Small intestine (tissue), 7 donors: ENCODE data around the gene TMEM116. TPM values are rescaled to one million over a fixed set of nuclear protein-coding genes. Genes with fewer than 3 reads are reported as not detected.

Experiments
- DNase-seq, 2 donors: peaks; one replicate each; pipeline versions ENCODE4 v3.0.0 to v3.0.0-alpha.2; 2013
- FAIRE-seq: peaks from 2 replicates; lab custom pipeline; 2012; peaks lifted over from hg19 to GRCh38; lab: Jason Lieb, UNC
- H3K27ac ChIP-seq, 3 donors: one replicate each; pipeline ENCODE4 v1.5.1; 2013; ENCODE audit warnings: low read length in 2 of 3, mild to moderate bottlenecking in 2 of 3, control low read depth in 1 of 3, inconsistent platforms in 1 of 3, low read depth in 1 of 3, moderate library complexity in 1 of 3
- H3K27me3 ChIP-seq, 3 donors: one replicate each; pipeline ENCODE4 v1.6.1; 2013; ENCODE audit warnings: low read length in 3 of 3, inconsistent platforms in 1 of 3; ENCODE audit not compliant: control insufficient read depth in 3 of 3, insufficient read depth in 3 of 3
- H3K36me3 ChIP-seq, 3 donors: one replicate each; pipeline ENCODE4 v1.6.1; 2013; ENCODE audit warnings: low read length in 3 of 3, inconsistent platforms in 1 of 3, low read depth in 1 of 3, mild to moderate bottlenecking in 1 of 3, moderate library complexity in 1 of 3; ENCODE audit not compliant: control insufficient read depth in 3 of 3, insufficient read depth in 2 of 3
- H3K4me1 ChIP-seq, 3 donors: one replicate each; pipeline ENCODE4 v1.6.1; 2013; ENCODE audit warnings: low read length in 2 of 3, inconsistent platforms in 1 of 3, low read depth in 1 of 3, mild to moderate bottlenecking in 1 of 3, moderate library complexity in 1 of 3; ENCODE audit not compliant: control insufficient read depth in 3 of 3, insufficient read depth in 2 of 3
- H3K4me3 ChIP-seq, 3 donors: one replicate each; pipeline ENCODE4 v1.5.1; 2013; ENCODE audit warnings: low read length in 3 of 3, control low read depth in 1 of 3, inconsistent platforms in 1 of 3, low read depth in 1 of 3, mild to moderate bottlenecking in 1 of 3, moderate library complexity in 1 of 3
- H3K9me3 ChIP-seq, 2 donors: one replicate each; pipeline ENCODE4 v1.6.1; 2013; ENCODE audit warnings: low read depth in 1 of 2, low read length in 1 of 2; ENCODE audit not compliant: control insufficient read depth in 2 of 2, insufficient read depth in 1 of 2
- WGBS, 3 donors: extraction: QIAGEN DNeasy Blood & Tissue Kit; methylation state at CpG; one replicate each; pipeline ENCODE4 v1.1.7; 2013; 5-methylcytosine and 5-hydroxymethylcytosine counted together
- polyA plus RNA-seq, 4 donors: library from polyadenylated mRNA; stranded (reverse) in 3 of 4; unstranded in 1 of 4; fragments of 200-250 nt in 3 of 4; fragments of 120-200 nt in 1 of 4; gene quantifications; one replicate each; pipeline versions ENCODE4 v1.2.1 to v1.2.3, GENCODE V29; 2013
- donor health status: healthy with polysubstance abuse.
- donor health status: control.
- donor health status: control.
- donor health status: Bipolar disorder and iron deficiency.
- donor health status: healthy.

Gene TMEM116
- polyA plus RNA-seq, 4 donors = 6.7 to 19.3 (median 11.1) TPM

DNA sequence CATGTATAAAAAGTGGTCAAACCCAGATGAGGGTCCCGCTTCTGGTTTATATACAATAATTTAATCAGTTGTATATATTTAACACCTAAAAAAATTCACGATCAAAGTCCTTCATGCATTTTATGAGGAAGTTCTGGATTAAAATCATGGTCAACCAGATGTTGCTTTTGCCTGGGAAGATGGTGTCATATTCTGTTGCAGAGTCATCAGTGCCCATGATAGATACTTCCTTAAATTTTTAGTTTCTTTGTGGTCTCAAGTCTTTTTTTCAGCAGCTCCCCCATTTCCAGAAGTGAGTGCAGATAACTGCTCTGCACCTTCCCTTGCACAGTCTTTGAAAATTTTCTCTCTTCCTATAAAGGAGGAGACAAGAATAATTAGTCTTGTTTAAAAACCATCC, 16.3 kb upstream of the TMEM116 start:
- no peaks in the 10 kb centered on the region for H3K4me1 ChIP-seq
- no peak overlapping the region for H3K27ac ChIP-seq
- H3K27me3 ChIP-seq = no peaks in the 10 kb centered on the region
- no peaks in the 10 kb centered on the region for H3K9me3 ChIP-seq
- DNase-seq (no peak), FAIRE-seq (no peak)
- H3K36me3 ChIP-seq = peaks cover 14% of the 10 kb centered on the region in 3 donors
- WGBS, 3 donors = 86 to 96% (median 91%) methylated on average over 2 of the region's 2 CpGs
- H3K4me3 ChIP-seq = no peak overlapping the region

DNA sequence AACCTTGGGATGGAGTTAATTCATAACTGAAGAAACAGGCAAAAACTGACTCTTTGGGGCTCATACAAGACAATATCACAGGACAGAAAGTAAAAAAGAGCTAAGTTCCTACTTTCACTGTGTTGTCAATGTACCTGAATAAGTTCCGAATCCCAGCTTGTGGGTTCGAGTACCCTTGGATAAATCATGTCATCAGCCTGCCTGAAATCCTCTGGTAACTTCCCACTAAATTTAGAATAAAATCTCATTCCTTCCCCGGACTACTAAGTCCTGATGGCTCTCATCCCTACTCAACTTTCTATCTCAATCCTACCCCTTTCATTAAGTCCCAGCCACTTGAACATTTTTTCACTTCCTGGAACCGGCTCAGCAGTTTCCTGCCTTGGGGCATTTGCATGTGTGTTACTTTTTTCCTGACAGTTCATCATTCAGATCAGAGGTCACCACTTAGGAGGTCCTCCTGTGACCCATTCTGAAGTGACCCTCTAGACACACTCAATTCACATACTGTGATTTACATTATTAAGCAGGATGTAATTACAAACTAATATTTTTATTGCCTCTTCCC, 12.9 kb upstream of the TMEM116 start:
- Histone ChIP-seq H3K4me1 (no peaks in the 10 kb centered on the region), H3K9me3 (no peaks in the 10 kb centered on the region), H3K4me3 (no peak overlapping the region), H3K27ac (no peak overlapping the region), H3K27me3 (no peaks in the 10 kb centered on the region), H3K36me3 (peaks cover 21 to 24% (median 21%) of the 10 kb centered on the region in 3 donors)
- no peak for FAIRE-seq
- no peak for DNase-seq
- WGBS, 3 donors = 74 to 83% (median 81%) methylated on average over 4 of the region's 4 CpGs

DNA sequence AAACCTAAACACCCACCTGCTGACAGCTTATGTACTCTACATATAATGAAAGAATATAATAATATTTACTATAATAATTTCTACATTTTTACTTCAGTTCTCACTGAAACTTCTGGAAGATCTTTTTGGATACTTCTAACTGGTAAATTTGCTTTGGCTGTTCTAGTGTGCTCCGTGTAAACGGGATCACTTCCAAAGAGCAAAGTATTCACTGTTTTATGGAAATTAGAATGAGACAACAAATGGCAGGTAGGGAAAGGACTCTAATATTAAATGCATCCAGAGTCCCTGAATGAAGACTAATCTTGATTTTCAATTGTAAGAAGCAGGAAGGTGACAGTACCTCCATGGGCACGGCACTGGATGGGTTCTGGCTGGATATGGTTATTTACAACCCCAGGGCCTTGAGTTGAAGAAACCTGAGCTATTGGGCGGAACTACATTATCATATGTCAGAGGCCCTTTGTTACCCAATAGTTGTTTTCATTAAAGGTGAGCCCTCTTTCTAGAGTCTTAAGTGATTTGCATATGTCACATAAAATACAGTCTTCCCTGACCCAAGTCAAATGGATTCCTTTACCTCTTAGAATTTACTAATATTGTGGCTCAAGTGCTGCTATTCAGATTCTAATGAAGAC, 10.9 kb upstream of the TMEM116 start:
- no peak overlapping the region for H3K4me3 ChIP-seq
- H3K27me3 ChIP-seq = no peaks in the 10 kb centered on the region
- peaks cover 17 to 28% (median 25%) of the 10 kb centered on the region in 3 donors for H3K36me3 ChIP-seq
- no peaks in the 10 kb centered on the region for H3K4me1 ChIP-seq
- no peak for FAIRE-seq
- H3K27ac ChIP-seq = no peak overlapping the region
- no peaks in the 10 kb centered on the region for H3K9me3 ChIP-seq
- no peak for DNase-seq
- 88 to 91% (median 91%) methylated on average over 4 of the region's 4 CpGs for WGBS, 3 donors

DNA sequence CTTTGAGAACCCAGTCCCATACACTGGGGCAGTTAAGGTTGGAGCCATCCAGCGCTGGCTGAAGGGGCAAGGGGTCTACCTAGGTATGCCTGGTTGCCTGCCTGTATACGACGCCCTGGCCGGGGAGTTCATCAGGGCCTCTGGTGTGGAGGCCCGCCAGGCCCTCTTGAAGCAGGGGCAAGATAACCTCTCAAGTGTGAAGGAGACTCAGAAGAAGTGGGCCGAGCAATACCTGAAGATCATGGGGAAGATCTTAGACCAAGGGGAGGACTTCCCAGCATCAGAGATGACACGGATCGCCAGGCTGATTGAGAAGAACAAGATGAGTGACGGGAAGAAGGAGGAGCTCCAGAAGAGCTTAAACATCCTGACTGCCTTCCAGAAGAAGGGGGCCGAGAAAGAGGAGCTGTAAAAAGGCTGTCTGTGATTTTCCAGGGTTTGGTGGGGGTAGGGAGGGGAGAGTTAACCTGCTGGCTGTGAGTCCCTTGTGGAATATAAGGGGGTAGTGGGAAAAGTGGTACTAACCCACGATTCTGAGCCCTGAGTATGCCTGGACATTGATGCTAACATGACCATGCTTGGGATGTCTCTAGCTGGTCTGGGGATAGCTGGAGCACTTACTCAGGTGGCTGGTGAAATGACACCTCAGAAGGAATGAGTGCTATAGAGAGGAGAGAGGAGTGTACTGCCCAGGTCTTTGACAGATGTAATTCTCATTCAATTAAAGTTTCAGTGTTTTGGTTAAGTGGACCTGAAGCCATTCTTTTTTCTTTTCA, 9.5 kb upstream of the TMEM116 start:
- H3K4me1 ChIP-seq = no peaks in the 10 kb centered on the region
- H3K27ac ChIP-seq = no peak overlapping the region
- no peak overlapping the region for H3K4me3 ChIP-seq
- DNase-seq (no peak), FAIRE-seq (no peak)
- H3K9me3 ChIP-seq = no peaks in the 10 kb centered on the region
- 87 to 92% (median 89%) methylated on average over 11 of the region's 11 CpGs for WGBS, 3 donors
- H3K36me3 ChIP-seq = peaks cover 17 to 26% (median 25%) of the 10 kb centered on the region in 3 donors
- no peaks in the 10 kb centered on the region for H3K27me3 ChIP-seq

DNA sequence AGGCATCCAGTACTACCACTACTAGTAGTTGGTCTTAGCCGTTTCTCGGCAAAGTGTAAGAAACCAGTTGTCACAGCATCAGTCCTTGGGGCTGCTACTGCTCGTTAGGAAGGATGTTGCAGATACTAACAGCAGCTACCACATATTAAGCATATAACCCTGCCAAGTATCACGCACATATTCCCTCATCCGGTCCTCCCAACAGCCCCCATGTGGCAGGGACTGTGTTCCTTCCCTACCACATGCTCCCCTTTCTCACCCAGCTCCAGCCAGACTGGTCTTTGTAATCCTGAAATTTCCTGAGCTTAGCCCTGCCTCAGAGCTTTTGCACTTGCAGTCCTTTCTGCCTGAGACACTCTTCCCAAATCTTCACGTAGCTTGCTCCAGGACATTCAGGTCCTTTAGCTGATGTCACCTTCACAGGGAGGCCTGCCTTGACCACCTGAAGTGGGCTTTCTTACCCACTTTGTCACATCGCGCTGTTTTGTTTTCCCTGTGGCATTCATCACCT, 8.0 kb upstream of the TMEM116 start:
- Histone ChIP-seq H3K27ac (no peak overlapping the region), H3K4me3 (no peak overlapping the region), H3K36me3 (peaks cover 17 to 29% (median 28%) of the 10 kb centered on the region in 3 donors), H3K9me3 (no peaks in the 10 kb centered on the region), H3K4me1 (no peaks in the 10 kb centered on the region), H3K27me3 (no peaks in the 10 kb centered on the region)
- DNase-seq = no peak
- FAIRE-seq = no peak
- WGBS, 3 donors = 89 to 90% (median 89%) methylated on average over 8 of the region's 8 CpGs

DNA sequence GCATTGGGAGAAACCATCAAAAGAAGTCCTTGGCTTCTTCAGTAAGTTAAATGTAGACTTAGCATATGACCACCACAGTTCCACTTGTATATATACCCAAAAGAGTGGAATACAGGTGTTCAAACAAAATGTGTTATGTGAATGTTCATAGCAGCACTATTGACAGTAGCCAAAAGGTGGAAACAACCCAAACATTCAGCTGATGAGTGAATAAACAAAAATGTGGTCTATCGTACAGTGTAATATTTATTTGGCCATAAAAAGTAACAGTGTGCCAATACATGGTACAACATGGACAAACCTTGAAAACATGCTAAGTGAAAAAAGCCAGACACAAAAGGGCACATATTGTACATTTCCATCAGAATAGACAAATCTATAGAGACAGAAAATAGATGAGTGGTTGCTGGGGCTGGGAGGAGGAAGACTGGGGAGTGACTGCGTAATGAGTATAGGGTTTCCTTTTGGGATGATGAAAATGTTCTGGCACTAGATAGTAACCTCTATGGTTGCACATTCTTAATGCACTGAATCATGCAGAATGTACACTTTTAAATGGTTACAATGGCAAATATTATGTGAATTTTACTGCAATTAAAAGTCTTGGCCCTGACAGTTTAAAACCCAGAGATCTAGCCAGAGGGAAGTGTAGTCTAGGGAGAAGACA, 5.7 kb upstream of the TMEM116 start:
- H3K27ac ChIP-seq = no peak overlapping the region
- H3K36me3 ChIP-seq = peaks cover 11 to 29% (median 26%) of the 10 kb centered on the region in 3 donors
- H3K27me3 ChIP-seq = no peaks in the 10 kb centered on the region
- 76 to 90% (median 77%) methylated on average over 2 of the region's 2 CpGs for WGBS, 3 donors
- H3K4me1 ChIP-seq = peaks cover 0 to 5% (median 3%) of the 10 kb centered on the region in 3 donors
- no peaks in the 10 kb centered on the region for H3K9me3 ChIP-seq
- H3K4me3 ChIP-seq = no peak overlapping the region
- DNase-seq (no peak), FAIRE-seq (no peak)

DNA sequence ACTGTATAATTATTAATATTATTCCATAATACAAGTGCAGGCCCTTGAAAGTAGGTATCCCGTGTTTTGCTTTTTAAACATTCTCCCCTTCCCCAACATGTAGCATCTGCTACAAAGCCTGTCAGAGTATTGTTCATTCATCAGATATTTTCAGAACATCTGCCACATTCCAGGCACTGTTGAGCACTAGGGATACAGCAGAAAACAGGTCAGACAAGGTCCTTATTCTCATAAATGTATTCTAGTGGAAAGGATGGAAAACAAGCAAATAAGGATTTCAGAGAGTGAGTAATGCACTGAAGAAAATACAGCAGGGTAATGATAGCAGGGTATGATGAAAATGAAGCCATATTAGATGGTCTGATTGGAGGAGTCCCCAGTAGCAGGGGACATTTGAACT, 4.1 kb upstream of the TMEM116 start:
- peaks cover under 1 to 13% (median 3%) of the 10 kb centered on the region in 3 donors for H3K4me1 ChIP-seq
- no peaks in the 10 kb centered on the region for H3K9me3 ChIP-seq
- H3K36me3 ChIP-seq = peaks cover 9 to 22% (median 17%) of the 10 kb centered on the region in 3 donors
- H3K4me3 ChIP-seq = no peak overlapping the region
- H3K27ac ChIP-seq = no peak overlapping the region
- 85 to 90% (median 89%) methylated on average over 1 of the region's 1 CpG for WGBS, 3 donors
- no peak for FAIRE-seq
- no peaks in the 10 kb centered on the region for H3K27me3 ChIP-seq
- no peak for DNase-seq

DNA sequence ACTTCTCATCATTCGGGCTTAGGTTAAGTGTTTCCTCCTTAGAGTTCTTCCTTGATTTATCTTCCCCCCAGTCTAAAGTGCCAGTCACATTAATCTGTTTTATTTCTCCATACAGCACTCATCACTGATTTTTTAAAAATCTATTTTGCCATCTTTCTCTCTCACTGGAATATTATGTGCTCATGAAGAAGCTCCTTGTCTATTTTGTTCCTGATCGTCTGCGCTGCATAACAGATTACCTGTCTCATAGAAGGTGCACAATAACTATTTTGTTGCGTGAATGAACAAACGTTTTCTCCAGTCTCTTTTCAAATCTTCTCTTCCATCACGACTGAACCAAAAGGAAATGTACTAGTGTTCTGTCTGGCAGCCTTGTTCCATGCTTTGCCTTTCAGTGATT, 3.0 kb upstream of the TMEM116 start:
- peaks cover 4 to 19% (median 12%) of the 10 kb centered on the region in 3 donors for H3K36me3 ChIP-seq

More for the DNA sequence above, 3.0 kb upstream of the TMEM116 start:
- Histone ChIP-seq H3K27me3 (no peaks in the 10 kb centered on the region), H3K27ac (no peak overlapping the region), H3K9me3 (no peaks in the 10 kb centered on the region), H3K4me3 (no peak overlapping the region), H3K4me1 (peaks cover 3 to 18% (median 4%) of the 10 kb centered on the region in 3 donors)
- DNase-seq (no peak), FAIRE-seq (no peak)
- WGBS, 3 donors = 96 to 97% (median 97%) methylated on average over 6 of the region's 6 CpGs
